ENCODE data around the gene CD8B. TPM values are rescaled to one million over a fixed set of nuclear protein-coding genes. Genes with fewer than 3 reads are reported as not detected.
"Not testable (repeated sequence)": the region's sequence is repeated elsewhere in the genome, so short reads cannot be mapped to it uniquely, and the experiment has no call there.

CD8B gene
- polyA plus RNA-seq, 1 donor from 2014 or later = not detected

DNA sequence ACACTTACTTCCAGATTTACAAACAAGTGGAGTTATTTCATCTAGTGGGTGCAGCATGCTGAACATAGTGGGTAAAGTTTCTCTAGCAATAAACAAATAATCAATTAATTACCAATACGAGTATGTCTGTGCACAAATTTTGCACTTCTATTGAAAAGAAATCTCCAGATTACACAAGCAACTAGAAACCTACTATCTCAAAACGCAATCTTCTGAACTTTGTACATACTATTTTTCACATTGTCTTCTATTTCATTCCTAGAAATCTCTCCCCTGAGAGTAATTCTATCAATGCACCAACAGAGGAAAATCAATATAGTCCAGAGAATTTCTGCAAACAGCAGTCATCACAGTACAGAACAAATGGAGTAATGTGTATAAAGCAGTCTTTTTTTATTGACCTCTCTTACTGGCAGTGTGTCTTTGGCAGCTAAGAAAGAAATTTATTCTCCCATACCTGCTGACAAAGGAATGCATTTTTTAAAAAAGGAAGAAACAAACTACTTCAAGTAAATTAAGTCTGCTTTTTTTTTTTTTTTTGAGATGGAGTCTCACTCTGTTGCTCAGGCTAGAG, 7.3 kb upstream of the CD8B start:
- H3K27me3 ChIP-seq (ENCODE audit: insufficient read depth, low read depth, low read length); H3K9me3 ChIP-seq (ENCODE audit: low read length); H3K27ac ChIP-seq (ENCODE audit: low read length); H2AFZ ChIP-seq (ENCODE audit: low read depth, low read length); H3K9ac ChIP-seq (ENCODE audit: low read length); H3K9me2 ChIP-seq (ENCODE audit: insufficient read depth, low read length); H3K4me3 ChIP-seq (ENCODE audit: low read length); H3K4me2 ChIP-seq (ENCODE audit: low read length); H3K36me3 ChIP-seq (ENCODE audit: insufficient read depth, low read length); H3F3A ChIP-seq (ENCODE audit: insufficient read depth, low read length, poor library complexity, severe bottlenecking); H4K20me1 ChIP-seq (ENCODE audit: insufficient read depth); H3K79me2 ChIP-seq (replicated peaks; ENCODE audit: insufficient read depth, low read length): not testable (repeated sequence)

DNA sequence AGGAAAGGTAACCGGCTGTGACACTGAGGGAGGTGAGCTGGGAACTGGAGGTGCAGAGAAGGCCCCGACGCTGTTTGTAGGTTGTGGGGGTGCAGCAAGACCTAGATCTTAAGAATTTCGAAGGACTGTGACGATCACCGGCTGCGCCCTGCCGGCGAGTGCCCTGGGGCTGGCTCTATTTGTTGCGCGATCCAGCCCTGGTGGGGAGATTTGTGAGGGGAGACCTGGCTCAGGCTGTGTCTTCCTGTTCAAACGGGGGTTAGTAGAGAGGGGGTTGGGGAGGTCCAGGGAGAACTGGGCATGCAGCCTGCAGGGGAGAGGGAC, 656 bp upstream of the CD8B start:
- not testable (repeated sequence) for H3K27me3 ChIP-seq (ENCODE audit: insufficient read depth, low read depth, low read length); H3K79me2 ChIP-seq (replicated peaks; ENCODE audit: insufficient read depth, low read length); H3K27ac ChIP-seq (ENCODE audit: low read length); H3K4me3 ChIP-seq (ENCODE audit: low read length); H3K9me3 ChIP-seq (ENCODE audit: low read length); H3K4me2 ChIP-seq (ENCODE audit: low read length); H3F3A ChIP-seq (ENCODE audit: insufficient read depth, low read length, poor library complexity, severe bottlenecking); H3K9ac ChIP-seq (ENCODE audit: low read length); H3K36me3 ChIP-seq (ENCODE audit: insufficient read depth, low read length); H3K9me2 ChIP-seq (ENCODE audit: insufficient read depth, low read length); H4K20me1 ChIP-seq (ENCODE audit: insufficient read depth); H2AFZ ChIP-seq (ENCODE audit: low read depth, low read length)

DNA sequence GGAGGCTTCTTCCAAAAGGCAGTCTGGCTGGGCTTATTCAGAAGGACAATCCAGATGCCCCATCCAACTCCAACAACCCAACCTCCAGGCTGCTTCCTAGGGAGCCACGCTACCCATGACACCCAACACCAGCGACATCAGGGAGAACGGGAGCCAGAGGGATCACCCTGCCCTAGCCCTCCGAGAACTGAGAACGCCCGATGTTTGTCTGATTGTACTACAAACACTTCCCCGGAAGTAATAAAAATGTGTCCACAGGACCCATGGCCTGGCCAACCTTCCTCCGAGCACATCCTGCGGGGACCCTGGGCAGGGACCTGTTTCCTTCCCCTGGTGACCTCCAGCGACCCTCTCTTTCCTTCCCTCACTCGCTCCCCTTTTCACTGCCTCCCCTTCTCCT, 511 bp downstream of the CD8B start:
- not testable (repeated sequence) for H3K4me3 ChIP-seq (ENCODE audit: low read length); H3K4me2 ChIP-seq (ENCODE audit: low read length); H3K9ac ChIP-seq (ENCODE audit: low read length); H3F3A ChIP-seq (ENCODE audit: insufficient read depth, low read length, poor library complexity, severe bottlenecking); H2AFZ ChIP-seq (ENCODE audit: low read depth, low read length); H3K9me2 ChIP-seq (ENCODE audit: insufficient read depth, low read length); H3K36me3 ChIP-seq (ENCODE audit: insufficient read depth, low read length); H3K27me3 ChIP-seq (ENCODE audit: insufficient read depth, low read depth, low read length); H3K27ac ChIP-seq (ENCODE audit: low read length); H3K79me2 ChIP-seq (replicated peaks; ENCODE audit: insufficient read depth, low read length); H4K20me1 ChIP-seq (ENCODE audit: insufficient read depth); H3K9me3 ChIP-seq (ENCODE audit: low read length)

DNA sequence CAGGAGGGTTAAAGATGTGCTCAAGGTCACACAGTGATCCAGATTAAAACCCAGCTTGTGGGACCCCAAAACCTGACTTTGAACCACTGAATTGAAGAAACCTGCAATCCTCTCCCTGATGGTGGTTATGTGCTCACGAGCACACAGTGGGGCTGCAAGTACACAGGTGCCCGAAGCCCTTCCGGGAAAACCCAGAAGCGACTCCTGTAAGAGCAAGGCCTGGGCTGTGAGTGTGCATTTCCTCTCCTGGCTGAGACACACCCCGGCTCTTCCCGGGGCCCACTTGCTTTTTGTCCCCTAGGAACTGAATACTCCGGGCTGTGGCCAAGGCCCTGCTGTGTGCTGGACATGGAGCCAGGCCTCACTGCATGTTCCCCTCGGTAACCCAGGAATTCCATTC, 1.1 kb downstream of the CD8B start:
- H3K4me2 ChIP-seq (ENCODE audit: low read length); H2AFZ ChIP-seq (ENCODE audit: low read depth, low read length); H3K9ac ChIP-seq (ENCODE audit: low read length); H4K20me1 ChIP-seq (ENCODE audit: insufficient read depth); H3K9me2 ChIP-seq (ENCODE audit: insufficient read depth, low read length); H3F3A ChIP-seq (ENCODE audit: insufficient read depth, low read length, poor library complexity, severe bottlenecking); H3K9me3 ChIP-seq (ENCODE audit: low read length); H3K79me2 ChIP-seq (replicated peaks; ENCODE audit: insufficient read depth, low read length); H3K27me3 ChIP-seq (ENCODE audit: insufficient read depth, low read depth, low read length); H3K36me3 ChIP-seq (ENCODE audit: insufficient read depth, low read length); H3K4me3 ChIP-seq (ENCODE audit: low read length); H3K27ac ChIP-seq (ENCODE audit: low read length): not testable (repeated sequence)

DNA sequence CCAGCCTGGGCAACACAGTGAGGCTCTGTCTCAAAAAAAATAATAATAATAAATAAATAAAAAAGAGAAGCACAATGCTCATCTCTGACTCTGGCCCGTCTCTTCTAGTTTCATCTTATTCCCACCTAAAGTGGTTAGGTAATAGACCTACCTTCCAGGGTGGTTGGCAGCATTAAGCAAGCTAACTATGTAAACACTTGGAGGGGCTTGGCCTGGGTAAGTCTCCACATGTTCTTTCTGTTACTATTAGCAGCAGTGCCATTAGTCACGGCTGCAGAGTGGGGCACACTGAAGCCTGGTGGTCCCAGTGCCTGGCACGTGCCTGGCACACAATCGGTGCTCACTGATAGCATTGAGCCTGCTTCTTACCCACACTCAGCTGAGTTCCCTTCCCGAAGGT, 4.0 kb downstream of the CD8B start:
- not testable (repeated sequence) for H3K4me3 ChIP-seq (ENCODE audit: low read length); H3K9ac ChIP-seq (ENCODE audit: low read length); H3K9me3 ChIP-seq (ENCODE audit: low read length); H3K4me2 ChIP-seq (ENCODE audit: low read length); H3F3A ChIP-seq (ENCODE audit: insufficient read depth, low read length, poor library complexity, severe bottlenecking); H3K9me2 ChIP-seq (ENCODE audit: insufficient read depth, low read length); H2AFZ ChIP-seq (ENCODE audit: low read depth, low read length); H3K79me2 ChIP-seq (replicated peaks; ENCODE audit: insufficient read depth, low read length); H4K20me1 ChIP-seq (ENCODE audit: insufficient read depth); H3K27ac ChIP-seq (ENCODE audit: low read length); H3K27me3 ChIP-seq (ENCODE audit: insufficient read depth, low read depth, low read length); H3K36me3 ChIP-seq (ENCODE audit: insufficient read depth, low read length)

DNA sequence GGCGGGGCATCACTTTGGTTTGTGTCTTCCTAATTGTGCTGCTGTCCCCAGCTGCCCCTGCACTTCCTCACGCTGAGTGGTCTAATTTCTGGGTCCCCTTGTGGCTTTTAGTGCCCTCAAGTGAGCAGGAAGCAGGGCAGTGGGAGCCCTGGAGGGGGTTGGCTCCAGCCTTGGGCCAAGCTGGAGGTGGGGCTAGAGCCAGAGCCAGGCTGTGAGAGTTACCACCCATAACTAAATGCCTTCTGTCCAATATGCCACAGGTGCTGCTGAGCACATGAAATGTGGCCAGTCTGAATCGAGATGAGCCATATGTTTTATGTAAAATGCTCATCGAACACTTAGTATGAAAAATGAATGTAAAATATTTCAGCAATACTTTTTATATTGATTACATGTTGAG, 5.2 kb downstream of the CD8B start:
- H3K9me2 ChIP-seq (ENCODE audit: insufficient read depth, low read length); H3K9ac ChIP-seq (ENCODE audit: low read length); H2AFZ ChIP-seq (ENCODE audit: low read depth, low read length); H3K4me2 ChIP-seq (ENCODE audit: low read length); H3K4me3 ChIP-seq (ENCODE audit: low read length); H3K36me3 ChIP-seq (ENCODE audit: insufficient read depth, low read length); H4K20me1 ChIP-seq (ENCODE audit: insufficient read depth); H3K27me3 ChIP-seq (ENCODE audit: insufficient read depth, low read depth, low read length); H3K79me2 ChIP-seq (replicated peaks; ENCODE audit: insufficient read depth, low read length); H3K27ac ChIP-seq (ENCODE audit: low read length); H3K9me3 ChIP-seq (ENCODE audit: low read length); H3F3A ChIP-seq (ENCODE audit: insufficient read depth, low read length, poor library complexity, severe bottlenecking): not testable (repeated sequence)

GRCh38 chr2:86855981-86856380, 5.7 kb downstream of the CD8B start:
- not testable (repeated sequence) for H3K79me2 ChIP-seq (replicated peaks; ENCODE audit: insufficient read depth, low read length); H3F3A ChIP-seq (ENCODE audit: insufficient read depth, low read length, poor library complexity, severe bottlenecking); H3K27me3 ChIP-seq (ENCODE audit: insufficient read depth, low read depth, low read length); H3K27ac ChIP-seq (ENCODE audit: low read length); H3K9ac ChIP-seq (ENCODE audit: low read length); H3K4me3 ChIP-seq (ENCODE audit: low read length); H3K9me3 ChIP-seq (ENCODE audit: low read length); H2AFZ ChIP-seq (ENCODE audit: low read depth, low read length); H3K4me2 ChIP-seq (ENCODE audit: low read length); H3K9me2 ChIP-seq (ENCODE audit: insufficient read depth, low read length); H4K20me1 ChIP-seq (ENCODE audit: insufficient read depth); H3K36me3 ChIP-seq (ENCODE audit: insufficient read depth, low read length)

DNA sequence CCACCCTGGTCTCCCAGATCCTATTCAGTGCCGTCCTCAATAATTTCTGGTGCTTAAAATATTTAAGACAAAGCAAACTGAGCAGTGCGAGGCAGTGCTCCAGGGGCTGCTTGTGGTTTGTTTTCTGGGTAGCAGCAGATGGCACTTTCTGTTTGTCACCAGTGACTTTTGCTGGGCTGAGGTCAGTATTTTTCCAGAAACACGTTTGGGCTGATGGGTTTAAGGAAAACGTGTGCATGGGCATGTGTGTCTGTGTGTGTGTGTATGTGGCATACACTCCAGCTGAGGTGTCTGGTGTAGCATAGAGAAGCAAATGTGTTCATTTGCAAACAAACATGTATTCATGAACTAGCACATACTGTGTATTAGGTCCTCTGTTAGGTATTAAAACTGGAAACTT, 10.1 kb downstream of the CD8B start:
- not testable (repeated sequence) for H3K9ac ChIP-seq (ENCODE audit: low read length); H3K9me3 ChIP-seq (ENCODE audit: low read length)

More for the DNA sequence above, 10.1 kb downstream of the CD8B start:
- not testable (repeated sequence) for H3K9me2 ChIP-seq (ENCODE audit: insufficient read depth, low read length); H3K4me2 ChIP-seq (ENCODE audit: low read length); H3K27me3 ChIP-seq (ENCODE audit: insufficient read depth, low read depth, low read length); H3K36me3 ChIP-seq (ENCODE audit: insufficient read depth, low read length); H3F3A ChIP-seq (ENCODE audit: insufficient read depth, low read length, poor library complexity, severe bottlenecking); H2AFZ ChIP-seq (ENCODE audit: low read depth, low read length); H4K20me1 ChIP-seq (ENCODE audit: insufficient read depth); H3K4me3 ChIP-seq (ENCODE audit: low read length); H3K27ac ChIP-seq (ENCODE audit: low read length); H3K79me2 ChIP-seq (replicated peaks; ENCODE audit: insufficient read depth, low read length)

Measured in neural cell (in vitro differentiated cells).